OCI-LY1 (cell line): ENCODE data around the gene TMEM130.

Experiments
- H2AFZ ChIP-seq: fragments of 200-600 bp; sonication (generic), shearing (Covaris generic); 2 replicates; pipeline ENCODE4 v1.6.0; 2014; ENCODE audit warnings: antibody characterized with exemption, mild to moderate bottlenecking, low read length
- H3F3A ChIP-seq: fragments of 200-600 bp; sonication (generic), shearing (Covaris generic); 2 replicates; pipeline ENCODE4 v1.6.0; 2014; ENCODE audit warnings: mild to moderate bottlenecking, antibody characterized with exemption, low read length, moderate library complexity; ENCODE audit not compliant: insufficient read depth
- H3K27ac ChIP-seq: fragments of 200-600 bp; sonication (generic); 2 replicates; pipeline ENCODE4 v1.5.1; 2014; ENCODE audit warnings: low read length, mixed run types, mild to moderate bottlenecking, low read depth; ENCODE audit not compliant: poor library complexity, severe bottlenecking
- H3K27me3 ChIP-seq: fragments of 200-600 bp; sonication (generic); 2 replicates; pipeline ENCODE4 v1.6.0; 2014; ENCODE audit warnings: antibody characterized with exemption, mild to moderate bottlenecking, low read length, moderate library complexity; ENCODE audit not compliant: insufficient read depth
- H3K36me3 ChIP-seq: fragments of 200-600 bp; sonication (generic); 2 replicates; pipeline ENCODE4 v1.6.1; 2014; ENCODE audit warnings: mild to moderate bottlenecking, antibody characterized with exemption, low read length, moderate library complexity, mixed read lengths; ENCODE audit not compliant: insufficient read depth
- H3K4me1 ChIP-seq: fragments of 200-600 bp; sonication (generic); 2 replicates; pipeline ENCODE4 v1.5.1; 2014; ENCODE audit warnings: mild to moderate bottlenecking, low read length, moderate library complexity; ENCODE audit not compliant: insufficient read depth, severe bottlenecking
- H3K4me2 ChIP-seq: fragments of 200-600 bp; sonication (generic), shearing (Covaris generic); 2 replicates; pipeline ENCODE4 v1.6.1; 2014; ENCODE audit warnings: low read length
- H3K4me3 ChIP-seq: fragments of 200-600 bp; sonication (generic); 2 replicates; pipeline ENCODE4 v1.5.1; 2014; ENCODE audit warnings: low read length, low read depth, mild to moderate bottlenecking, mixed read lengths; ENCODE audit not compliant: poor library complexity, severe bottlenecking
- H3K79me2 ChIP-seq: fragments of 200-600 bp; shearing (Covaris generic); 2 replicates; pipeline ENCODE4 v1.6.1; 2016; ENCODE audit warnings: mixed run types, low read length, mixed read lengths; ENCODE audit not compliant: insufficient read depth
- H3K9ac ChIP-seq: fragments of 200-600 bp; sonication (generic), shearing (Covaris generic); 2 replicates; pipeline ENCODE4 v1.6.1; 2014; ENCODE audit warnings: mild to moderate bottlenecking, low read length, mixed read lengths
- H3K9me2 ChIP-seq: fragments of 200-600 bp; sonication (generic), shearing (Covaris generic); 2 replicates; pipeline ENCODE4 v1.6.1; 2014; ENCODE audit warnings: low read depth, mild to moderate bottlenecking, low read length, mixed read lengths
- H3K9me3 ChIP-seq: fragments of 200-600 bp; shearing (Covaris generic); 2 replicates; pipeline ENCODE4 v1.6.1; 2014; ENCODE audit warnings: low read length, mixed read lengths
- H4K20me1 ChIP-seq: fragments of 200-600 bp; sonication (generic), shearing (Covaris generic); 2 replicates; pipeline ENCODE4 v1.6.0; 2016; ENCODE audit warnings: mild to moderate bottlenecking, low read length; ENCODE audit not compliant: insufficient read depth
- CTCF ChIP-seq: fragments of 200-600 bp; sonication (generic), shearing (Covaris generic); IDR thresholded peaks from 2 replicates; pipeline ENCODE4 v1.5.1; 2017; ENCODE audit warnings: mild to moderate bottlenecking, antibody characterized with exemption, low read length, moderate library complexity, mixed read lengths
- EZH2 ChIP-seq: fragments of 200-600 bp; sonication (generic), shearing (Covaris generic); IDR thresholded peaks from 2 replicates; pipeline ENCODE4 v1.8.0; 2017; ENCODE audit warnings: borderline replicate concordance, mixed run types, mild to moderate bottlenecking, antibody characterized with exemption, low read length, moderate library complexity, mixed read lengths

TMEM130 gene

GRCh38 chr7:98902523-98902922, 32.7 kb upstream of the TMEM130 start:
- Histone ChIP-seq H3K9me2 (no peaks in the 10 kb centered on the region), H3K79me2 (no peaks in the 10 kb centered on the region), H3K4me2 (no peak overlapping the region), H3K9me3 (no peaks in the 10 kb centered on the region), H3F3A (no peaks in the 10 kb centered on the region), H4K20me1 (no peaks in the 10 kb centered on the region), H3K9ac (no peak overlapping the region), H3K27ac (no peak overlapping the region), H3K4me1 (no peaks in the 10 kb centered on the region), H3K27me3 (no peaks in the 10 kb centered on the region), H2AFZ (no peak overlapping the region), H3K4me3 (no peak overlapping the region), H3K36me3 (peaks cover 98% of the 10 kb centered on the region)
- no peak for TF ChIP-seq EZH2
- TF ChIP-seq CTCF: no peak

DNA sequence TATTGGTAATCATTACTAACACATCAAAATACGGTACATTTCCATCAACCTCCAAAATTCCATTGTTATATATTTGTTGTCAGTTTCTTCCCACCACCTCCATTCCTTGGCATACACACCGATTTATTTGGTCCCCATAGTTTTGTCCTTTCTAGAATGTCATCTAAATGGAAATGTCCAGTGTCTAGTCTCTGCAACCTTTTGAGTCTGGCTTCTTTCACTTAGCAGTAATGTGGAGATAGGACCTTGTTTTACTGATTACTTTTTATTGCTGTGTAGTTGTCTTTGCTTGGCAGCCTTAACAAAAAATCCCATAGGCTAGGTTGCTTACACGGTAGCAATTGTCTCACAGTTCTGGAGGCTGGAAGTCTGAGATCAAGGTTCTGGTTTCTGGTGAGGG, 31.0 kb upstream of the TMEM130 start:
- no peaks in the 10 kb centered on the region for H4K20me1 ChIP-seq

DNA sequence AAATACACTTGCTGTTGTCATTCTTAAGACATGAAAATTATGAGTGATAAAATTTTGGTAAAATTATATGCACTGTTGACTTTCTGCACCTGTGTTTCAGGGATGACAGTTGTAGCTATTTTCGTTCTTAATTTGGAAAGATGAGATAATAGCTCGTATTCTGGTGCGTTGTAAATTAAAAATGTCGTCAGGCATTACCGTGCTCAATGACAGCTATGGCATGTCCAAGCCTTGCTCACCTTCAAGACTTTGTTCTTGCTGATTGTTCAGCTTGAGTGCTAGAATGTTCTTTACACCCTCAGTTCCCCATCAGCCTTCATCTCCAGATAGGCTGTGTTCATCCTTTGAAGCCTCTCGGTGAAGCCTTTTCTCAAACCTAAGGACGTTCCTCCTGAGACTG, 30.0 kb upstream of the TMEM130 start:
- Histone ChIP-seq H3K9ac (no peak overlapping the region), H3K36me3 (peaks cover 99% of the 10 kb centered on the region), H3K9me3 (no peaks in the 10 kb centered on the region), H3K27ac (no peak overlapping the region), H2AFZ (no peak overlapping the region), H3F3A (no peaks in the 10 kb centered on the region), H3K4me2 (no peak overlapping the region), H3K27me3 (no peaks in the 10 kb centered on the region), H3K4me3 (no peak overlapping the region), H3K9me2 (no peaks in the 10 kb centered on the region), H3K79me2 (no peaks in the 10 kb centered on the region), H3K4me1 (no peaks in the 10 kb centered on the region), H4K20me1 (no peaks in the 10 kb centered on the region)
- TF ChIP-seq EZH2 (no peak), CTCF (no peak)

More for the DNA sequence above, 31.0 kb upstream of the TMEM130 start:
- H3K79me2 ChIP-seq: no peaks in the 10 kb centered on the region
- no peaks in the 10 kb centered on the region for H3F3A ChIP-seq
- TF ChIP-seq EZH2: no peak
- TF ChIP-seq CTCF: no peak
- no peaks in the 10 kb centered on the region for H3K9me3 ChIP-seq
- H3K27ac ChIP-seq: no peak overlapping the region
- H3K9me2 ChIP-seq: no peaks in the 10 kb centered on the region
- no peak overlapping the region for H3K4me3 ChIP-seq
- no peak overlapping the region for H3K9ac ChIP-seq
- H2AFZ ChIP-seq: no peak overlapping the region
- no peak overlapping the region for H3K4me2 ChIP-seq
- peaks cover 99% of the 10 kb centered on the region for H3K36me3 ChIP-seq
- no peaks in the 10 kb centered on the region for H3K4me1 ChIP-seq
- H3K27me3 ChIP-seq: no peaks in the 10 kb centered on the region
